AG20443 (cell line): ENCODE data around the gene RANBP9.
A peak's percentile ranks its signal among the peaks of the same experiment; 100 is the strongest.

ENCODE experiments used
- DNase-seq: peaks from one replicate; pipeline ENCODE4 v3.0.0; 2012; ENCODE audit warnings: low spot score, mixed read lengths

The RANBP9 gene

DNA sequence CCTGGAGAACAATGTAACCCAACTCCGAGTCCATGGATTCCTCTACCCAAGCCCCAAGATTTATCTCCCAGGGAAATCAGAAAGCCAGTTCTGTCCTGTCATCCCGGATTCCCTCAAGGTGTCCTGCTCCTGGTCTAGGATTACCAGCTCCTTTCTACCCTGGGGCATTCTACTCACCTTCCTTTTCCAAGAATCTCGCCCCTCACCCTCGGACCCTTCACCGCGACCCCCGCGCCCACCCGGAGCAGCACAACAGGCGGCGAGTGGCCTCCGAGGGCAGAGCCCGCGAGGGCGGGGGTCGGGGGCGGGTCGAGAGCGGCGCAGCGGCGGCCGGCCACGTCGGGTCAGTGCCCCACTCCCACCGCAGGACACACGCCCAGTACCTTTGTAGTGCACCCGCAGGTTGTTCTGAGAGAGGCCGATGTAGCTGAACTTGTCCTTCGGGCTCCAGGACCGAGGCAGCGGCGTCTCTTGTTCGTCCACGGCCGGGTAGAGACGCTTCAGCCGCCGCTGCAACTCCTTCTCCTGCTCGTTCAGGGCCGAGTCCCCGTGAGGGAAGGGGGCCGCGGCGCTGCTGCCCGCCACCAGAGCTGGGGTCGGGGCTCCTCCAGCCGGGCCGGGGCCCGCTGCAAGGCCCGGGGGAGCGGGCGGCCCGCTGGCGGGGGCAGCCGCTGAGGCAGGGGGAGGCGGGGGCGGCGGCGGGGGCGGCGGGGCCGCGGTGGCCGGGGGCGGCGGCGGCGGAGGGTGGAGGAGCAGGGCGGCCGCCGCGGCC lies 897 bp downstream of the RANBP9 start:
- DNase-seq: peak; percentile 45

DNA sequence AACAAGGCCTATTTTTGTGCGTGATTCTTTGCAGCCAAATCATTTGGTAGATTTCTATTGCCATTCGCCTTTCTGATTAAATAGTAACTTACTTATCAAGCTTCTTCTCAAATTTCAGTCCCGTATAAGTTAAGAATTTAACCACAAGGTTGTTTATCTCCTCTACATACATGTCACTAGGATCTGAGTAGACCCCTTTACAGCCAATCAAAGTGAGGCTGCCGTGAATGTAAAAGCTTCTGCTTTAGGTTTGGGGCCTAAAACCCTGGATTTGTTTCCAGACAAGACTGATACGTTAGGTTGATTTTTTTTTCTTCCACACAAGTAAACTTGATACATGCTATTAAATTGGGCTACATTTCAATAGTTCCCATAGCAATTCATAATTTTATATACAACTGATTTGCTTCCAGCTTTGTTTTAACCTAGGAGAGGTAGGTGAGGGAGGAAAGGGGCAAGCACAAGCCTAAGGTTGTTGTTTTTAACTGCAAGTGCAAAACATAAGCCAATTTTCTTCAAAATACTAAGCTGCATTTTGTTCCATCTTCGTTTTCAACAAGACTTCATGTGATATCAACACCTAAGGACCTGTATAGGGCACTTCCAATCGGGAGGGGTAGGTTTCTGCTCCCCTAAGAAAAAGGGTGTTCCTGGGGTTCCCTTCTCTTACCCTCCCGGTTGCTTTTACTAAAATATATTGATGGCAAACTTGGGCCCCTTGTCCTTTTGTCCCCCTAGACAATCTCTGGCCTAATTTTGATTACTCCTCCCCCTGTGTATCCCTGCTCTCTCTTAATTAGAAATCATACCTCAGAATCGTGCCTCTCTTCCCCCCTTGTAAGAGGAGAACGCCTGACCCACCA lies 1.7 kb downstream of the RANBP9 start:
- DNase-seq: no peak

DNA sequence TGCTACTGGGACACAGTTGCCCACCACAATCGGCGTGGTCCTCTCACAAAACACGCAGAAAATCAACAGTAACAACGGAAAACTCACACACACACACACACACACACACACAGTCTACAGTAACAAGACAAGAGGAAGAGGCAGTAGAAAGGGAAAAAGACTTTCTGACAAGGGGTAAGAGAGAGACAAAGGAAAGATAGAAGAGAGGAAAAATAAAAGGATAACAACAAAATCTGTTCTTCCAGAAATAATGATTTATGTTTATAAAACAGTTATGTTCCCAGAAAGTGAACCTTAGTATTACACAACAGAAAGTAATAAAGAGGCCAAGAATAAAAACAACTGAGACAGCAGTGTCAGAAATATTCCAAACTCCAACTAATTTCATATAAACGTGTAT lies 2.9 kb downstream of the RANBP9 start:
- DNase-seq: no peak

- DNase-seq: no peak
Observed at GRCh38 chr6:13703496-13703895, 8.1 kb downstream of the RANBP9 start.

DNA sequence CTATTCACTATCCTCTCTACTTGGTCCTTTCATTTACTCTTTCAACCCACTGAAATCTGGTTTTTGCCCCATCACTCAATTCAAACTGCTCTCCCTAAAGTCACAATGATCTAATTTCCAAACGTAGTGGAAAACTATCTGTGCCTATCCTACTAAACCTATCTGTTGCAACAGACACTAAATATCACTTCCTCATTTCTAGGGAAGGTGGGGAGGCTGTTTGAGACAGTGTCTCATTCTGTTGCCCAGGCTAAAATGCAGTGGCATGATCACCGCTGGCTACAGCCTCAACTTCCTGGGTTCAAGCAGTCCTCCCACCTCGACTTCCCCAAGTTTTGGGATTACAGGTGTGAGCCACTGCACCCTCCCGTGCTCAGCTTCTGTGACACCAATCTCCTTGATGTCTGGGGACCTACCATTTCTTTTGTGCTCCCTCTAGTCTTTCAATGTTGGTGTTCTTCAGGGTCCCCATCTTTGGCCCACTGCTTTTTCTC lies 8.8 kb downstream of the RANBP9 start:
- no peak for DNase-seq

GRCh38 chr6:13700232-13700631 lies 11.4 kb downstream of the RANBP9 start:
- DNase-seq: no peak

DNA sequence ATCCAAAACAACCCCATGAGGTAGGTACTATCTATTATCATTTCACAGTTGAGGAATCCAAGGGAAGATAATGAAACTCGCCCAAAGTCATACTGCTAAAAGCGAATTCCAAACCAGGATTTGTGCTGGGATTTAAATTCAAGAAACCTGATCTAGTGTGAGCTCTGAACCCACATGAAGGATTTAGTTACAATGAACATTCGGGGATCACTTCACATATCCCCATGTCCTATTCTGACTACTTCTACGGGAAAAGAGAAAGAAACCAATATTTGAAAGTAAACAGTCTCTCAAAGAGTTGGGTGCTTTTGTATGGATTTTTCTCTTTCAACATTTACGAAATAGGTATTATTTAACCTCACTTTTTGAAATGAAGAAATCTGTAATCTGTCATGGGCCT lies 12.9 kb downstream of the RANBP9 start:
- DNase-seq: no peak

DNA sequence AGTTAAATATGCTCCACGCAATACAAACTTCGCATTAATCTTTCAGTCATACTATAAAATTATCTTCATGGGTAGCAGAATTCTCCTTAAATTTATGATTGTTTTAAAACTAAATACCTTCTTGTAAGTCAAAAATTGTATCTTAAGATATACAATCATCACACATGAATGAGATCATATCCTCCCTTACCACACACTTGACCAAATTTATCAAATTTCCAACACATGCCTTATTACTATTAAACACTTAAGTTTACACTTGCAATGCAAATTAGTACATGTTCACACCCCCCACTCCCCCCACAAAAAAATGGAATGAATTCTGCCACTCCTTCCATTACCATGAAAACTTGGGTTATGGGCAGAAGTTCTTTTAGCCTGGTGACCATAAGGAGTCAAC lies 13.8 kb downstream of the RANBP9 start:
- no peak for DNase-seq

- DNase-seq: peak; percentile 61
Observed at GRCh38 chr6:13696226-13696625, 15.4 kb downstream of the RANBP9 start.

DNA sequence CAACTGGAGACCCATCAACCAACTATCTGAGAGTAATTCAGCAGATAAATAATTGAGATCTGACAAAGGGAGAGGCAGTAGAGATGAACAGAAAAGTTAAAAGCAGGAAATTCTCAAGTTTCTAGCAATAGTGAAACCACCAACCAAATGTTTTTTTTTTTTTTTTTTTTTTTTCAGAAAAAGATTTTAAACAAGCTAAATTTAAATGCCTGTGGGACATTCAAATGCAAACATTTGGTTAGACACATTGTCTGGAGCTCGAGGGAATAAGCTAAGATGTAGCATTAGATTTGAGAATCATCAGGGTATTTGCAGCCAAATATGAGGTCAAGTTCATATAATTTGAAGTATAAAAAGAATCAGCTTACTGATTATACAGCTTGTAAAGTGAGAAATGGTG lies 16.4 kb downstream of the RANBP9 start:
- no peak for DNase-seq

DNA sequence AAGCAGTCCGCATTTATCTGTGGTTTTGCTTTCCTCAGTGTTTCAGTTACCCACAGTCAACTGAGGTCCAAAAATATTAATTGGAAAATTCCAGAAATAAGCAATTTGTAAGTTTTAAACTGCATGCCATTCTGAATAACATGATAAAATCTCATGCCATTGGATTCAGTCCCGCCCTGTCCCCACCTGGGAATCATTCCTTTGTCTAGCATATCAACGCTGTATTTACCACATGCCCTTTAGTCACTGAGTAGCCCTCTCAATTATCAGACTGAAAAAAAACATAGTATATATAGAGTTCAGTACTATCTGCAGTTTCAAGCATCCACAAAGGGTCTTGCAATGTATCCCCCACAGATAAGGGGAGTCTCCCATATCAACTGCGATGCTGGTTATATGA lies 17.1 kb downstream of the RANBP9 start:
- DNase-seq: no peak

DNA sequence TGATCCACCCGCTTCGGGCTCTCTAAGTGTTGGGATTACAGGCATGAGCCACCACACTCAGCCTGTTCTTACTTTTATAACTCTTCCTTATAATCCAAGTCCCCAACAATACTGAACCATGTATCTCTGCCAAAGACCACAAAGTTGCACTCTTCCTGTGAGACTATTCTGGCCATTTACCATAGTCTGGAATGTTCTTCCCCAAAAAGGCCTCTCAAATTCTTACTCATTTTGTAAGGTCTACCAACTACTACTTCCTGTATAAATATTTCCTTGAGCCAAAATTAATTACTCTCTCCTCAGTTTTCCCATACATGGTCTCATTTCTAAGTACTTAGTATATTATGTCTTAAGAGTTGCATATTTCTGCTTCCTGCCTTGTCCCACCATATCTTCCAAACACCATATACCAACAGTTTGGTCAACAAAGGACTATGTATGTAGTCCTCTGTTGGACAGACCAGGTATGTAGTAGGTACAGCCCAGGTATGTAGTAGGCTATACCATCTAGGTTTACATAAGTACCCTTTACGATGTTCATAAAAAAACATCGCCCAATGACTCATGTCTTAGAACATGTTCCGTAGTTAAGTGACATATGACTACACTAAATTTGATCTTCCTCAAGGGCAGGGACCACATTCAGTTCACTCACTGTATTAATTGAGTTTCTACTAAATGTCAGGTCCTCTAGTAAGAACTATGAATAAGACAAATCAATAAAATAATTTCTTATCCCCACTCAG lies 22.0 kb downstream of the RANBP9 start:
- no peak for DNase-seq

GRCh38 chr6:13688692-13689196 lies 22.9 kb downstream of the RANBP9 start:
- no peak for DNase-seq

DNA sequence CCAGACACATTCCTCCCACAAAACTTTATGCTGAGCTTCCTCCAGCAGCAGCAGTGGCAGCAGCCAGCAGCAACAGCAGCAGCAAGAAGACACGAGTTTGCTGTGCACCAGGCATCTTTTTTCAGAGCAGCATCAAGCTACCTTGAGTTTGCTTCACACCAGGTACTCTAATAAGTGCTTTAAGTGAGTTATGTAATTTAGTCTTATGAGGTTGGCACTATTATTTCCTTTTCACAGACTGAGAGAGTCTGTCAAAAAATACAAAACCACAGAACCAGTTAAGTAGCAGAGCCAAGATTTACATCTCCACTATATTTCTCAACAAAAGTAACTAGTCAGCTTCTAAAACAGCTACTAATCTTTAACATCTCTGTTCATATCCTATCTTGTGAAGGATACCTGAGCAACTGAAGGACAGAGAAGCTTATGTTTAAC lies 23.7 kb downstream of the RANBP9 start:
- DNase-seq: no peak

DNA sequence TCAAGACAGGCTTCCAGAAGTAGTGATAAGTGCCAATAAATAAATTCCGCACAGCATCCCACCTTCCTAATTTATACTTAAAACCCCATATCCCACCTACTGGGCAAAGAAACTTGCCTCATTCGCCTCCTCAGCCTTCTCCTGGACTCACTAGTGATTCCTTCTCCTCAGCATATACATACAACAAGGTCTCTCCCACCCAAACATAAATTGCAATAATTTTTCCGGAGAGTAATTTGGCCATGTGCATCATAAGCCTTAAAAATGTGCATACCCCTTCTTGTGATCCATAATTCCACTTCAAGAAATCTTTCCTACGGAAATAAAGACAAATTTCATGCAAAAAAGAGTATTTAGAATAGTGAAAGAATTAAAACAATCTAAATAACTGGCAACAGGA lies 26.8 kb downstream of the RANBP9 start:
- no peak for DNase-seq

- no peak for DNase-seq
Observed at GRCh38 chr6:13683038-13683437, 28.6 kb downstream of the RANBP9 start.

DNA sequence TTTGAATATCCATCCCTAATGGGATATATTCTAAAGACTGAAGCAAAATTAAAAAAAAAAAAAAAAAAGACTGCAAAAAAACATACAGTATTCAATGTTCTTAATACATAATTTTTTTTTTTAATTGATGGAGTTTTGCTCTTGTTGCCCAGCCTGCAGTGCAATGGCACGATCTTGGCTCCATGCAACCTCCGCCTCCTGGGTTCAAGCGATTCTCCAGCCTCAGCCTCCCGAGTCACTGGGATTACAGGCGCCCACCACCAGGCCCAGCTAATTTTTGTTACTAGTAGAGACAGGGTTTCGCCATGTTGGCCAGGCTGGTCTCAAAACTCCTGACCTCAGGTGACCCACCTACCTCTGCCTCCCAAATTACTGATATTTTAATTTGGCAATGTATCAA lies 29.3 kb downstream of the RANBP9 start:
- DNase-seq: no peak

GRCh38 chr6:13681305-13682061 lies 30.2 kb downstream of the RANBP9 start:
- DNase-seq: no peak

DNA sequence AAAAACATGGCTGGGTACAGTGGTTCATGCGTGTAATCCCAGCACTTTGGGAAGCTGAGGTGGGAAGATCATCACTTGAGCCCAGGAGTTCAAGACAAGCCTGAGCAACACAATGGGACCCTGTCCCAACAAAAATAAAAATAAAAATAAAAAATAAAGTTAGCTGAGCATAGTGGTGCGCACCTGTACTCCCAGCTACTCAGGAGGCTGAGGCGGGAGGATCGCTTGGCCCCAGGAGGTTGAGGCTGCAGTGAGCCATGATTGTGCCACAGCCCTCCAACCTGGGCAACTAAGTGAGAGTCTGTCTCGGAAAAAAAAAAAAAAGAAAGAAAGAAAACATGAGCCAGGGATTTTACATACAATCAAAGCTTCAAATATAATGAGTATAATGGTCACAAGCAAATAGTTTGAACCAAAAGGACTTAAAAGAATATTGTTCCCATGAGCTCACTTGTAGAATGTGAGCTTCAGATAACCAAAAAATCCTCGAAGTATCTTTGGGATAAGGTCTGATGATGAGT lies 31.1 kb downstream of the RANBP9 start:
- no peak for DNase-seq

DNA sequence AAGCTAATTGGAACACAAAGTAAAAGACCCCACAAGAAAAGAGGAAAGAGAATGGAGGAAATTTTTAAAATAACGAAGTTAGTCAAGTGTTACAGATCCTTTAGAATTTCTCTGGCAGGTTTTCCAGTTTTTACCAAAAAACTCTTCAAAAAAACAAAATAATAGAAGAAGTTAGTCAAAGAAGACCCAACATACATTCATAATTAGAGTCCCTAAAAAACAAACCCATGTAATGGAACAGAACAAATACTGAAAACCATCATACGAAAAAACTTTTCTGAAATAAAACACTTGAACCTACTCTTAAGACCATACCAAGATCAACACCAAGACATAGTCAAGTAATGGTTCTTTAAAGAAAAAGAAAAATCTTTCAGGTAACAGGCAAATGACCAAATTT lies 31.6 kb downstream of the RANBP9 start:
- DNase-seq: no peak

- no peak for DNase-seq
Observed at GRCh38 chr6:13678255-13678983, 33.2 kb downstream of the RANBP9 start.
